GM12878 (cell line): Measurements from ENCODE around the gene PAIP2.

Experiments
- CBFB ChIP-seq: IDR thresholded peaks from 2 replicates; pipeline ENCODE4 v1.6.1; 2016; ENCODE audit warnings: antibody characterized with exemption, low read depth
- EP300 ChIP-seq, 2 experiments: fragments of 150-350 bp in 1 of 2; IDR thresholded peaks; 2 replicates each; pipeline ENCODE4 v1.6.1; 2011 to 2012; ENCODE audit warnings: low read depth in 2 of 2, low read length in 2 of 2, borderline replicate concordance in 1 of 2, improper control_type of control experiment in 1 of 2, inconsistent platforms in 1 of 2; ENCODE audit not compliant: control insufficient read depth in 1 of 2
- POLR2A ChIP-seq: IDR thresholded peaks from 2 replicates; pipeline ENCODE4 v1.6.1; 2011; ENCODE audit warnings: low read depth, mild to moderate bottlenecking, low read length
- POLR2AphosphoS5 ChIP-seq: IDR thresholded peaks from 2 replicates; pipeline ENCODE4 v1.6.1; 2011; ENCODE audit warnings: mild to moderate bottlenecking, low read length, inconsistent platforms
- RAD21 ChIP-seq: IDR thresholded peaks from 2 replicates; pipeline ENCODE4 v1.6.1; 2011; ENCODE audit warnings: mild to moderate bottlenecking, low read depth, low read length, moderate library complexity; ENCODE audit not compliant: insufficient read depth
- YY1 ChIP-seq: IDR thresholded peaks from 2 replicates; pipeline ENCODE4 v1.6.1; 2011; ENCODE audit warnings: low read depth, mild to moderate bottlenecking, low read length
- ZNF274 ChIP-seq: IDR thresholded peaks from one replicate; pipeline ENCODE4 v1.8.0; 2011; ENCODE audit not compliant: insufficient read length, insufficient read depth
- TF ChIP-seq, protein P1 (sequence below): fragments of 450-650 bp; IDR thresholded peaks from 2 replicates; pipeline ENCODE4 v1.6.1; 2017; ENCODE audit warnings: mild to moderate bottlenecking, moderate library complexity
- TF ChIP-seq, protein P2 (sequence below): IDR thresholded peaks from 2 replicates; pipeline ENCODE4 v1.6.1; 2012; ENCODE audit warnings: mild to moderate bottlenecking, low read depth, low read length
- TF ChIP-seq, protein P3 (sequence below), 3 experiments: IDR thresholded peaks in 2 of 3; conservative IDR thresholded peaks in 1 of 3; 2 replicates each; pipeline ENCODE4 v1.5.1; 2011; ENCODE audit warnings: low read depth in 3 of 3, low read length in 3 of 3, mild to moderate bottlenecking in 3 of 3, control low read depth in 2 of 3, moderate library complexity in 2 of 3, inconsistent platforms in 1 of 3, mixed read lengths in 1 of 3; ENCODE audit not compliant: control insufficient read depth in 2 of 3, insufficient read depth in 1 of 3; ENCODE audit errors: extremely low read depth in 1 of 3

DNA sequence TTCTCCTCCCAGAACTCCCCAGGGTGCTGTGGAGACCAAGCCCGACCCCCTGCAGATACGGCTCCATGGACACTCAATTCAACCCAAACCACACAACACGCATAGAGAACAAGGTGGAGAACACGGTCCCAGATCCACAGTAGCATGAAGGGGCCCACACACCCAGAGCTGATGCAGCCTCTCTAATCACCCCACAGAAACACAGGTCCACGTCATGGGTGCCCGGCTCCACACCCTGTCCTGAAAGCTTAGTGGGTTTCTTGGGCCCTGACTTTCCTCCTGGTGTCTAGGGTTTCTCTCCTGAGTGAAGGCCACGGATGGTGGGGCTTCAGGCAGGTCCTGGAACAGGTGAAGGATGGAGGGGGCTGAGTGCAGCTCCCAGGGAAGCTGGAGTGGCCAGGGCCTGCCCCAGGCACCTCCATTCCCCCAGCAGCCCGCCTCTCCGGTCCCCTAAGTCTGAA, 43.0 kb downstream of the PAIP2 start:
- no peak for TF ChIP-seq EP300 (IDR thresholded peaks at IDR 0.05; ENCODE audit: borderline replicate concordance in 1 of 2, control insufficient read depth in 1 of 2, low read depth in 2 of 2, low read length in 2 of 2)
- no peak for TF ChIP-seq POLR2AphosphoS5
- no peak for TF ChIP-seq YY1
- no peak for TF ChIP-seq POLR2A
- no peak; the same call in 1 of the 2 replicates for TF ChIP-seq CBFB
- no peak for TF ChIP-seq ZNF274
- TF ChIP-seq, protein P1, sequence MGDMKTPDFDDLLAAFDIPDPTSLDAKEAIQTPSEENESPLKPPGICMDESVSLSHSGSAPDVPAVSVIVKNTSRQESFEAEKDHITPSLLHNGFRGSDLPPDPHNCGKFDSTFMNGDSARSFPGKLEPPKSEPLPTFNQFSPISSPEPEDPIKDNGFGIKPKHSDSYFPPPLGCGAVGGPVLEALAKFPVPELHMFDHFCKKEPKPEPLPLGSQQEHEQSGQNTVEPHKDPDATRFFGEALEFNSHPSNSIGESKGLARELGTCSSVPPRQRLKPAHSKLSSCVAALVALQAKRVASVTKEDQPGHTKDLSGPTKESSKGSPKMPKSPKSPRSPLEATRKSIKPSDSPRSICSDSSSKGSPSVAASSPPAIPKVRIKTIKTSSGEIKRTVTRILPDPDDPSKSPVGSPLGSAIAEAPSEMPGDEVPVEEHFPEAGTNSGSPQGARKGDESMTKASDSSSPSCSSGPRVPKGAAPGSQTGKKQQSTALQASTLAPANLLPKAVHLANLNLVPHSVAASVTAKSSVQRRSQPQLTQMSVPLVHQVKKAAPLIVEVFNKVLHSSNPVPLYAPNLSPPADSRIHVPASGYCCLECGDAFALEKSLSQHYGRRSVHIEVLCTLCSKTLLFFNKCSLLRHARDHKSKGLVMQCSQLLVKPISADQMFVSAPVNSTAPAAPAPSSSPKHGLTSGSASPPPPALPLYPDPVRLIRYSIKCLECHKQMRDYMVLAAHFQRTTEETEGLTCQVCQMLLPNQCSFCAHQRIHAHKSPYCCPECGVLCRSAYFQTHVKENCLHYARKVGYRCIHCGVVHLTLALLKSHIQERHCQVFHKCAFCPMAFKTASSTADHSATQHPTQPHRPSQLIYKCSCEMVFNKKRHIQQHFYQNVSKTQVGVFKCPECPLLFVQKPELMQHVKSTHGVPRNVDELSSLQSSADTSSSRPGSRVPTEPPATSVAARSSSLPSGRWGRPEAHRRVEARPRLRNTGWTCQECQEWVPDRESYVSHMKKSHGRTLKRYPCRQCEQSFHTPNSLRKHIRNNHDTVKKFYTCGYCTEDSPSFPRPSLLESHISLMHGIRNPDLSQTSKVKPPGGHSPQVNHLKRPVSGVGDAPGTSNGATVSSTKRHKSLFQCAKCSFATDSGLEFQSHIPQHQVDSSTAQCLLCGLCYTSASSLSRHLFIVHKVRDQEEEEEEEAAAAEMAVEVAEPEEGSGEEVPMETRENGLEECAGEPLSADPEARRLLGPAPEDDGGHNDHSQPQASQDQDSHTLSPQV = no peak
- TF ChIP-seq, protein P2, sequence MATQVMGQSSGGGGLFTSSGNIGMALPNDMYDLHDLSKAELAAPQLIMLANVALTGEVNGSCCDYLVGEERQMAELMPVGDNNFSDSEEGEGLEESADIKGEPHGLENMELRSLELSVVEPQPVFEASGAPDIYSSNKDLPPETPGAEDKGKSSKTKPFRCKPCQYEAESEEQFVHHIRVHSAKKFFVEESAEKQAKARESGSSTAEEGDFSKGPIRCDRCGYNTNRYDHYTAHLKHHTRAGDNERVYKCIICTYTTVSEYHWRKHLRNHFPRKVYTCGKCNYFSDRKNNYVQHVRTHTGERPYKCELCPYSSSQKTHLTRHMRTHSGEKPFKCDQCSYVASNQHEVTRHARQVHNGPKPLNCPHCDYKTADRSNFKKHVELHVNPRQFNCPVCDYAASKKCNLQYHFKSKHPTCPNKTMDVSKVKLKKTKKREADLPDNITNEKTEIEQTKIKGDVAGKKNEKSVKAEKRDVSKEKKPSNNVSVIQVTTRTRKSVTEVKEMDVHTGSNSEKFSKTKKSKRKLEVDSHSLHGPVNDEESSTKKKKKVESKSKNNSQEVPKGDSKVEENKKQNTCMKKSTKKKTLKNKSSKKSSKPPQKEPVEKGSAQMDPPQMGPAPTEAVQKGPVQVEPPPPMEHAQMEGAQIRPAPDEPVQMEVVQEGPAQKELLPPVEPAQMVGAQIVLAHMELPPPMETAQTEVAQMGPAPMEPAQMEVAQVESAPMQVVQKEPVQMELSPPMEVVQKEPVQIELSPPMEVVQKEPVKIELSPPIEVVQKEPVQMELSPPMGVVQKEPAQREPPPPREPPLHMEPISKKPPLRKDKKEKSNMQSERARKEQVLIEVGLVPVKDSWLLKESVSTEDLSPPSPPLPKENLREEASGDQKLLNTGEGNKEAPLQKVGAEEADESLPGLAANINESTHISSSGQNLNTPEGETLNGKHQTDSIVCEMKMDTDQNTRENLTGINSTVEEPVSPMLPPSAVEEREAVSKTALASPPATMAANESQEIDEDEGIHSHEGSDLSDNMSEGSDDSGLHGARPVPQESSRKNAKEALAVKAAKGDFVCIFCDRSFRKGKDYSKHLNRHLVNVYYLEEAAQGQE = no peak
- TF ChIP-seq, protein P3, sequence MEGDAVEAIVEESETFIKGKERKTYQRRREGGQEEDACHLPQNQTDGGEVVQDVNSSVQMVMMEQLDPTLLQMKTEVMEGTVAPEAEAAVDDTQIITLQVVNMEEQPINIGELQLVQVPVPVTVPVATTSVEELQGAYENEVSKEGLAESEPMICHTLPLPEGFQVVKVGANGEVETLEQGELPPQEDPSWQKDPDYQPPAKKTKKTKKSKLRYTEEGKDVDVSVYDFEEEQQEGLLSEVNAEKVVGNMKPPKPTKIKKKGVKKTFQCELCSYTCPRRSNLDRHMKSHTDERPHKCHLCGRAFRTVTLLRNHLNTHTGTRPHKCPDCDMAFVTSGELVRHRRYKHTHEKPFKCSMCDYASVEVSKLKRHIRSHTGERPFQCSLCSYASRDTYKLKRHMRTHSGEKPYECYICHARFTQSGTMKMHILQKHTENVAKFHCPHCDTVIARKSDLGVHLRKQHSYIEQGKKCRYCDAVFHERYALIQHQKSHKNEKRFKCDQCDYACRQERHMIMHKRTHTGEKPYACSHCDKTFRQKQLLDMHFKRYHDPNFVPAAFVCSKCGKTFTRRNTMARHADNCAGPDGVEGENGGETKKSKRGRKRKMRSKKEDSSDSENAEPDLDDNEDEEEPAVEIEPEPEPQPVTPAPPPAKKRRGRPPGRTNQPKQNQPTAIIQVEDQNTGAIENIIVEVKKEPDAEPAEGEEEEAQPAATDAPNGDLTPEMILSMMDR (IDR thresholded peaks at IDR 0.05 in 2 of 3, conservative IDR thresholded peaks at IDR 0.05 in 1 of 3; ENCODE audit: control insufficient read depth in 2 of 3, extremely low read depth in 1 of 3, insufficient read depth in 1 of 3, low read depth in 3 of 3, low read length in 3 of 3) = no peak
- TF ChIP-seq RAD21 = no peak
